ENCODE measurements around the gene PRSS56. TPM values are rescaled to one million over a fixed set of nuclear protein-coding genes. Genes with fewer than 3 reads are reported as not detected.

The PRSS56 gene
- total and polyA plus RNA-seq, 2 of the 8 experiments (the other 6 are each of a cell fraction or from before 2014, with no cell fraction given), result 0.03 TPM; not detected in 1

GRCh38 chr2:232476791-232477190 is 43.4 kb upstream of the PRSS56 start (continued):
- no peak for TF ChIP-seq MAX (IDR thresholded peaks at IDR 0.05)

Measured in H1 (cell line).